ENCODE measurements around the gene DBR1.

GRCh38 chr3:138195481-138195880 lies 20.8 kb upstream of the DBR1 start:
- TF ChIP-seq POLR2A (IDR thresholded peaks at IDR 0.05) (no peak), CTCF (IDR thresholded peaks at IDR 0.05 in 4 of 5, conservative IDR thresholded peaks at IDR 0.05 in 1 of 5) (no peak)
